NB4 (cell line): ENCODE data around the gene RNU7-1.

Experiments
- DNase-seq: peaks from one replicate; pipeline ENCODE4 v3.0.0; 2010; ENCODE audit warnings: low read depth
- H3K4me3 ChIP-seq: one replicate; pipeline ENCODE4 v1.5.1; 2011; ENCODE audit warnings: mild to moderate bottlenecking, low read depth, low read length, moderate library complexity
- CTCF ChIP-seq: IDR thresholded peaks from one replicate; pipeline ENCODE4 v1.5.1; 2012; ENCODE audit warnings: low read depth, low read length
- MAX ChIP-seq: IDR thresholded peaks from 2 replicates; pipeline ENCODE4 v1.6.1; 2011; ENCODE audit warnings: low read depth, low read length
- MYC ChIP-seq: IDR thresholded peaks from 2 replicates; pipeline ENCODE4 v1.6.1; 2011; ENCODE audit warnings: low read depth, low read length
- POLR2A ChIP-seq: IDR thresholded peaks from 2 replicates; pipeline ENCODE4 v1.6.1; 2011; ENCODE audit warnings: mild to moderate bottlenecking; ENCODE audit not compliant: insufficient read length; ENCODE audit errors: extremely low read depth

The RNU7-1 gene

GRCh38 chr12:6961695-6962284 lies 18.2 kb downstream of the RNU7-1 start:
- peak; percentile 89 for DNase-seq
- TF ChIP-seq POLR2A (peak; percentile 18), CTCF (peak; percentile 47), MYC (no peak), MAX (no peak)

DNA sequence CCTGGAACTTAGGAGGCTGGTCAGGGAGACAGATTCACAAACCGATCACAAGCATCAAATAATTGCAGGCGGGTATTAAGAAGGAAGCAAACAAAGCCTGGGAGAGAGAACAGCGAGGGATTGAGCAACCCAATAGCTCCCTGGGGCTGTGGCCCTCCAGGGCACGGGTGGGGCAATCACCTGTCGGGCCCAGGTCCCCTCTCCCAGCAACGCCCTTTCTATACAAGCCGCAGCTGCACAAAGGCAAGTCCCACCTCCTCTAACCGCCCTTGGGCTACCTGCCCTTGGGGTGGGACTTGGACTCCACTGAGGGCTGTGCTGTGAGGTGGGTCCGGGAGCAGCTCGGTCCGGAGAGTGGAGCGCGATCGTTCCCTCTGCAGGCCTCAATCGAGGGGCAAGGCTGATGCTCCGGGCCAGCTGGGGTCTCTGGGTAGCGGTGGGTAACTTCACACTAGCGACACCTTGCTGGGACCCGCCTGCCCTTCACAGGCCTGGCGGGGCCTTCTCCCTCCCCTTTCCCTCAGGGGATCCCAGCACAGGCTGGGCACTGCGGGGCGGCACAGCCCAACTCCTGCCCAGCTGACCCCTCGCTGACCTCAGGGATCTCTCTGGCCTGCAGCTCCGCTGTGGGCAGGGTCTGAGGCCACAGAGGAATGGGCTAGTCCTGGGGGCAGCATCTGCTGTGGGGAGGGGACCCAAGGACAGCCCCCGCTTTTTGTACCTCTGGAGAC lies 18.8 kb downstream of the RNU7-1 start:
- TF ChIP-seq CTCF = no peak
- TF ChIP-seq POLR2A = no peak
- no peak for TF ChIP-seq MAX
- no peak for TF ChIP-seq MYC
- H3K4me3 ChIP-seq = no peak overlapping the region
- DNase-seq = no peak

More at GRCh38 chr12:6961695-6962284, 18.2 kb downstream of the RNU7-1 start:
- H3K4me3 ChIP-seq = peak overlapping the region; percentile 44

DNA sequence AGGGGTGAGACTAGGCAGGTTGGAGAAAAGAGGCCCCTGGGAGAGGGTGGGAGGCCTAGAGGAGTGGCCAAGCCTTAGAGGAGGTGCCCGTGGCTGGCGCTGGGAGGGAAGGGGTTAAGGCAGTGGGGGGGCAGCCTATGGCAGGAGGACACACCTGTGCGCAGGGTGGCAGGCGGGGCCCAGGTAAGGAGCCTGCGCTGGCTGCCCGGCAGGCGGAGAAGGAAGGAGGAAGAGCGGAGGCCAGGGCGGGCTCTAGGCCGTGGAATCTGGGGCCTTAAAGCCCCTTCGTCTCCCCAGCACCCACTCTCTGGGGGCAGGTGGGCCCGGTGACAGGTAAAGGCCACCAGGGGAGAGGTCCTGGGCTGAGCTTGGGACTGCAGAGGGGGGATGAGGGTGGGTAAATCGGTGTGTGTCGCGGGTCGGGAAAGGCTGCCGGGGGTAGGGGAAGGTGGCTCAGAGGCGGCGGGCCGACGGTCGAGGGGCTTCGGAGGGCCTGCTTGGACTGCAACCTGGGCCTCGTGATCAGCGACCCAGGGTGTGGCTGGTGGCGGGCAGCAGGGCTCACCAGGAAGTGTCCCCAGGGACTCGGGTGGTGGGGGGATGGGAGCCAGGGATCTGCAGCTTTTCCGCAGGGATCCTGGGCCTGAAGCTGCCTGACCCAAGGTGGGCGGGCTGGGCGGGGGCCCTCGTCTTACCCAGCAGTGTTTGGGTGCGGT lies 19.6 kb downstream of the RNU7-1 start:
- no peak for DNase-seq
- TF ChIP-seq MYC (no peak), MAX (no peak), CTCF (no peak), POLR2A (no peak)
- no peak overlapping the region for H3K4me3 ChIP-seq

GRCh38 chr12:6963791-6964413 lies 20.3 kb downstream of the RNU7-1 start:
- no peak for DNase-seq
- H3K4me3 ChIP-seq = no peak overlapping the region
- TF ChIP-seq MYC = no peak
- no peak for TF ChIP-seq POLR2A
- no peak for TF ChIP-seq MAX
- TF ChIP-seq CTCF = no peak

DNA sequence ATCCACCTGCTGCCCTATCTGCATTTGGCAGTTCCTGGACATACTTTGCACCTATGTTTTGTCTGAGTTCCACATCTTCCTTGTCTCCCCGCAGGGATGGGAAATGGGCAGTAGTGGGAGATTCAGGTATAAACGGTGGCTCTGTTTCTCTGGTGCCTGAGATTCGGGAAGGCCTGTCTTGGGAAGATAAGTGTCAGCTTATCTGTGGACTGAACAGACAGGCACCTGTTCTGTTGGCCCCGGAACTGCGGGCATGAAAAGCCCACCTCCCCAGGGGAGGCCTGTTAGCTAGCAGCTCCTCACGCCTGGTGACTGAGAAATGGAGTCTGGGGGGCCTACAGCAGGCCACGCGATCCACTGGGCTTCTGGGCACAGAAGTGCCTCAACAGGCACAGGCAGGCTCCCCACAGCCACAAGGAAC lies 21.0 kb downstream of the RNU7-1 start:
- no peak for DNase-seq
- H3K4me3 ChIP-seq = no peak overlapping the region
- no peak for TF ChIP-seq MYC
- no peak for TF ChIP-seq POLR2A
- no peak for TF ChIP-seq MAX
- TF ChIP-seq CTCF = no peak
